DMS153 treated with DMSO at 0.1 percent for 48 hours (cell line): Measurements from ENCODE around the gene PRKAR2B.
A peak's percentile ranks its signal among the peaks of the same experiment; 100 is the strongest.
"Not testable (repeated sequence)": the region's sequence is repeated elsewhere in the genome, so short reads cannot be mapped to it uniquely, and the experiment has no call there.

ENCODE experiments used
- DNase-seq: peaks from one replicate; lab custom pipeline; 2025; ENCODE audit not compliant: unreplicated experiment; lab: John Stamatoyannopoulos, UW

The PRKAR2B gene

DNA sequence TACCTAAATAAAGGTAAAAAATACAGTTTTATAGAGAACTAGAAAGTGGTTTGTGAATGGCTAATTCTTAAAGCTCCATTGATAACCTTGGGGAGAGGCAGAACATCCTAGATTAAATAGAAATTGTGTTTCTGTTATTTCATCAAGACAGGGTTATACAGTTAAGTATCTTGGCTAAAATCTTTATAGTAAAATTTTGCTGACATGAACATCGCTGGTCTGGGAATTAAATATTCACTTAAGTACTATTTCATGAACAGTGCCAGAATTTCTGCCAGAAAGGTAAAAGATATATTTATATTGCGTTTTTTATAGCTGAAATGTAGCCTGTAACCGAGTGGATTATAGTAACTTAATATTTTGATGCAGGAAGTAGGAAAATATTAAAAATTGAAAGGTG, 70.6 kb downstream of the PRKAR2B start:
- DNase-seq, result no peak

DNA sequence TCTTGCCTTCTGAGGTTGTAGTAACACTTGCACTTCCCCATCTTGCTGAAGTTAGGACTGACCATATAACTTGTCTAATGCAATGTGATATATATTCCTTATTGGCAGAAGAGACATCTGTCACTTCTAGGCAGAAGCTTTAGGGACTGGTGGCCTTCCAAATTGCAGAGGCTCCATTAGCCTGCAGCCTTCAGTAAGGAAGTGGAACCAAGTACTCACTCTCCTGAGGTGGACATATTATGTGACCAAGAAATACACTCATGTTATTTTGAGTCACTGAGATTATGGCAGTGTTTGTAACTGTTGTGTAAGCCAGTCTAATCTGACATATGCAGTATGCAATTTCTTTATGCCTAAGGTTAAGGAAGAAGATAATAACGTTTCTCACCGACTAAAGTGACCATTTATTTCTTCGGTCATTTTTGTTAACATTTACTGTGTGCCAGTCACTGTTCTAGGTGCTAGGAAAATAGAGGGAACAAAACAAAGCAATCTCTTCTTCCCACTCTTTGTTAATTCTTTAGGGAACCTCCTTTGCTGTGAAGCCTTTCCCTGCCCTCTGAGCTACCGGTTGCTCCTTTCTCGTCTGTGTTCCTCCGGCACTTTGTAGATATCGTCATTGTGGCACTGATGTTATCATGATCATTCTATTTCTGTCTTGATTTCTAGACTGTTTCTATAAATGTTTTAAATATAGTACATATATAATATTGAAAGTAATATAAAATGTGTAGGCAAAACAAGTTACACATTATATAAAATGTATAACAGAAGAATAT, 71.4 kb downstream of the PRKAR2B start:
- DNase-seq, result no peak

DNA sequence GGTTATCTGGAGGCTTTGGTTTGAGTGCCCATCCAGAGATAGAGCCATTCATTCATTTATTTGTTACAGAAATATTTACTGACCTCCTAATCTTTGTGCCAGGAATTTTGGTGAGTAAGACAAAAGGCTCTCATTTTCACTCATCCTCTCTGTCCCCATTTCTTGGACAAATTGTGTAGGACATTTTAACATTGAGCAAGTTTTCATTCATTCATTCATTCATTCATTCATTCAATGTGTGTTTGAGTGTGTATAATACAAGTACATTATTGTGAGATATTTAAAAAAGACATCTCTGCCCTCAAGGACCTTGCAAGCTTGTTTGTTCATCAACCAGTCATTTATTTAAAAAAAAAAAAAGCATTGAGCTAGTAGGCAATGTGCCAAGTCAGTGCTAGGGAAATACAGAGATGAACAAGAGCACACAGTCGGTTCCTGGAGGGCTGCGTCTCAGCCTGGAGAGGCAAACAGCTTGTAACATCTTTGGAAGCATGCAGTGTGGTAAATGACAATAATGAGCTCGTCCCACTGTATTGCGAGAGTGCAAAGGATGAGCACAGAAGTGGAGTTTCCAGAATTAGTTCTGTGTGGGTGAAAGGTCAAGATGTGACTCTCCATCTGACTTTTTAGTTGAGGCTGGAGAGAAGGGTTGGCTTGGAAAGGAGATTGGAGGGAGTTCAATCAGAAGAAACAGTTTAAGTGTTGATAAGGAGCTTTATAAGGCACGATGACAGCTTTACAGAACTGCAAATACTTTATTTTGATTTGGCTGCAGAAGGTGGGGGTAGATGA, 73.8 kb downstream of the PRKAR2B start:
- DNase-seq, result no peak

DNA sequence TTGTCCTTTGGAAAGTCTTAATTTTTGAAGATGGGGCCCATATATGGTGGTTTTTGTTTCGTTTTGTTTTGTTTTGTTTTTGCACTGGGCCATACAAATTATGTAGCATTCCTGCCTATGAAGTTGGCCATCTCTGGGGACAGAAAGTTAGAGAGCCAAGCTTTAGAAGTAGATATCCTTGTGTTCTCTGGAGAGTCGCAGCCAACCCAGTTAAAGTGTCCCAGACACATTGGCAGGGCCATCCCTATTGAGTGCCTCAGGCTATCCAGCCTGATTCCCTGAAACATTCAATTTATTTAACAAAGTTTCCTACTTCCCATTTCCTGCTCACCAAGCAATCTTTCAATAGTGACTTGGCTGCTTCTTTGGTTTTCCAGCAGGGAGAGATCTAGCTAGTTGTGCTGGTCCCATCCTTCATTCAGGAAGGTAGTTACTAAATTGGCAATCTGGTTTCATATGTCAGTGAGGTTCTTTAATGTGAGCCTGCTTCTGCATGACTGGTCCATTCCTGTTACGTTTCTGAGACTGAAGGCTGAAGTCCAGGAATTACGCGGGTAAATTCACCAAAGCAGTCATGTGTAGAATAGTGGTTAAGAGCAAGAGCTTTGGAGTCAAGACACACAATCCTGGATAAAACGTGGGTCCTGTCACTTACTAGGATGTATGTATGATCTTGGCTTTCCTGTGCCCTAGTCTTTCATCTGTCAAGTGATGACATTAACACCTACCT, 75.0 kb downstream of the PRKAR2B start:
- DNase-seq, result no peak

DNA sequence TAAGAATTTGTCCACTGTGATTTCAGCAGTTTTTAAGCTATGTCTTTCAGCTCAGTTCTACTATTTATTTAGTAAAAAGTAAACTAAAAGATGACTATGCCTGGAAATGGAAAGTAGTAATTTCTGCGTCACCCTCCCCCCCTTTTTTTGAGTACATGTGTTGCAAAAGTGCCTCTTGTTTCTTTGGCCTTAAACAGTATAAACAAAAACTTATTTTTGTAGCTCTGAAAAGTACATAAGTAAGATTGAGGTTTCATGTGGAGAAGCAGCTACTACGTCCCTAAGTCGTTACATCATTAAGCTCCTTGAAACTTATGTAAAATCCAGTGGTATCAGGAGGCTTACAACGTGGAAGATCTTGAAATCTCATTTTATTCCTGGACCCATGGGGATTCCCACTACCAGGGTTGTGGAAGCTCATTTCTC, 78.0 kb downstream of the PRKAR2B start:
- DNase-seq, result no peak

DNA sequence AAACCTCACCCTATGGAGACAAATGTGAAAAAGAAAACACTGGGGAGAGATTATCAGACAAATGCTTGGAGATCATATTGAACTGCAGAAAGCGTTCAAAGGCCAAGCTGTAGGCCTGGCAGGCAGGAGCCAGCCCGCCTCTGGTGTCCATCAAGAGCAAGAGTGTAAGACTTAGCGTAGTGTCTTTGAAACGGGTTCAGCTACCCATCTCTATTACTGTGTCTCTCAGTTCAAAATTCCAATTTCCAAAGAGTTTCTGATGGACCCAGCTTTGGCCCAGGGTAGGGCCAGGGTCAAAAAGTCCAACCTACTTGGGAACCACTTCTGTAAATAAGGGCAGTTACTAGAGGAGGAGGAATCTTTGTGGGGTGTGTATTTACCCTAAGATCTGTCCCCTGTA, 78.9 kb downstream of the PRKAR2B start:
- no peak for DNase-seq

DNA sequence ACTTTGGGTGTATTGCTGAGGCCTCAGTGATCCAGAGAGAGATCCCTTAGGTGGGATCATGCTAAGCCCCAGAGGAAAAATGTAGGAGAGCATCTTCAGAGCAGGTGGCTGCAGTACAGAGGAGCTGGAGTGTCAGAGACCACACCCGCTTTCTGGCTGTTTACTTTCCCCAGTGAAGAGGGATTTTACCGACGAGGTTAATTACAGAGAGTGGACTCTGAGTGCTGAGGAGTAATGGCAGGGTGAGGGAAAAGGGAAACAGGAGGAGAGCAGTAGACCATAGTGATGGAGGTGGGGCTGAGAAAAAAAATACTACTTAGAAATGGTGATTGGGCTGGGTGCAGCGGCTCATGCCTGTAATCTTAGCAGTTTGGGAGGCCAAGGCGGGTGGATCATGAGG, 81.0 kb downstream of the PRKAR2B start:
- peak; percentile 84 for DNase-seq

DNA sequence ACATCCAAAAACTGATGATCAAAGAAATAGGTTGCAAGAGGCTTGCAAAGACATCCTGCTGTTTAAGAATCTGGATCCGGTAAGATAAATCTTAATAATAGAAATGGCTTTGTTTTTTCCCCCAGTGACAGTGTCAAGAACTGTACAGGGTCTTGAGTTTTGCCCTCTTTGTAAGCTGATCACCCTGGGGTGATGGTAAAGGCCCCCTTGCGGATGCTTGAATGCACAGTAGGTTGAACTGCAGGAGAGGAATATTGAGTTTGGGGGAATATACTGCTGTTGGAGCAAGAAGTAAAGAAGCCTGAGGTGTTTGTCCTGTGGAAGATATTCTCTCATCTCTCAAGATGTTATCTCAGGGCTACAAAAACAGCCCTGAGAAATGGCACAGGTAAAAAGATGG, 83.7 kb downstream of the PRKAR2B start:
- no peak for DNase-seq

DNA sequence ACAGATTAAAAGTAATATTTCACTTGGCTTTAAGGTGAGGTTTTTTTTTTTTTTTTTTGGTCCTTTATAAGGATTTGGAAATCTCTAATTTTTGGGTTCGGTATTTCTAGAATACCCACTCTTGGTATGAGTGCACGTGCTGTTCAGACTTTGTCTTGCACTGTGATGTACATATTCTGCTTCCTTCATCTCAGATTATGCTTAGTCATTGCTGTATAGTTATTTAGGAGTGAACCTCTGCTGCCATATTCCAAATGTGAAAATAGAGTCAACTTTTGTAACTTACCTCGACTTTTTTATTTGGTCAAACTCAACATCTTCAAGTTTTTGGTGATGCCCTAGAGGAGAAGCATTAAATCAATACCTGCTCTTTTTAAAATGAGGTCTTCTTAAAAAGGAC, 84.2 kb downstream of the PRKAR2B start:
- no peak for DNase-seq

DNA sequence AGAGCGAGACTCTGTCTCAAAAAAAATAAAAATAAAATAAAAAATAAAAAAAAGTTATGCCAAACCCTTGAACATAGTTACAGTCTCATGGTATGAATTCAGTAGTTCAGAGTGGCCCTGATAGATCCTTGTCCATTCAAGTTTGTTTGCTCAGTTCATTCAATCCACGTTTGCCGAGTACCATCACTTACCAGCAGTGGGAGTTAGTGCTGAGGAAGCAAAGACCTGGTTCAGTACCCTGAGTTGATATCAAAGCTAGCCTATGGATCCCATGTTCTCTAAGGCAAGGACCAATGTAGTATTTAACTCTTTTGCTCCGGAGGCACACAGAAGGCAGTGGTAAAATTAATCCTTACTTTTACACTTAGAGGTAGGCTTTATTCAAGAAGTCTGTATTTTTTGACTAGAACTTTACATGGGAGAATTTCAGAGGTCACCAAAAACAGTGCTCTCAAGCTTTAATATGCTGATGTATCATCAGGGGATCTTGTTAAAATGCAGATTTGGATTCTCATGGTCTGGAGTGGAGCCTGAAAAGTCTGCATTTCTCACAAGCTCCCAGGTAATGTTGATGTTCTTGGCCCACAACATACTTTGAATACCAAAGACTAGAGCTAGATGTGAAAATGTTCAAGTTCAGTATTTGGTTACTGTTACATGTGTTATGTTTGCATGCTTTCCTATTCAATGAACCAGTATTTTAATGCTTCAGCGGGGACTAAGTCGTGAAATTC, 86.1 kb downstream of the PRKAR2B start:
- DNase-seq, result no peak

DNA sequence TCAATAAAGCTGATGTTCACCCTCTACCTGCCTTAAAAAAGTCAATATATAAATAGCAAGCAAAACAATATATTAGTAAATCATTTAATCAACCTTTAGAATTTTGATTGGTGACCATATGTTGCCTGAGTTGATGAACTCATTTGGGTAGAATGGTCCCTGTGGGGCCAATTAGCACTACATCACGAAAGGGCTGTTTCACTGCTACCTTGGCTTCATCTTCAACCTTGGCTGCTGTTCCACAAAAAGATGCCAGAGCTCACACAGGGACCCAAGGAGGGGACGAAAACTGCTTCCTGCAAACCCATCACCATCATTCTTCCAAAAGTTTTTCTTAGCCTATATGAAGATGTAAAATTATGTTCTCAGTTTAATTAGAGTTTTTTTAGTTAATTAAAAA, 88.9 kb downstream of the PRKAR2B start:
- DNase-seq, result no peak

DNA sequence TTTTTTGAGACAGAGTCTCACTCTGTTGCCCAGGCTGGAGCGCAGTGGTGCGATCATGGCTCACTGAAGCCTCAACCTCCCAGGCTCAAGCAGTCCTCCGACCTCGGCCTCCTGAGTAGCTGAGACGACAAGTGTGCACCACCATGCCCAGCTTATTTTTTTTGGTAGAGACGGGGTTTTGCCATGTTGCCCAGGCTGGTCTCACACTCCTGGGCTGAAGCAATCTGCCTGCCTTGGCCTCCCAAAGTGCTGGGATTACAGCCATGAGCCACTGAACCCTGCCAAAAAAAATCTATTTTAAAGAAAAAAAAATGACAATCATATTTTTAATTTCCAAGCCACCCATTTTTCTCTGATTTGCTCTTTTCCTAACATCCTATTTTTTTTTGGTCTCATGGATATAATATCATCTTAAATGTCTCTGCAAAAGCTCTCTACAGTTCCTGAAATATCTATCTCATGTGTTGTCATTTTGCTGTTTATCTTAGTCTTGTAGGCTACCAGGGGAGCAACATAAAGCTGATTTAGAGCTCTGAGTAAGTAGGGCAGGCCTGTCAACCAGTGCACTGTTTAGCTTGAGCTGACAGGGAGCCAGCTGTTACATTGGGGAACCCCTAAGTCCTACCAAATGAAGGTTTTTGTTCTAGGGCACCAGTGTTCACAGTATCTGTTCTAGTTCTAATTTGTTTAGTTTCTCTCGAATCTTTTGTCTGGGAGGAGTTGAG, 94.4 kb downstream of the PRKAR2B start:
- no peak for DNase-seq

DNA sequence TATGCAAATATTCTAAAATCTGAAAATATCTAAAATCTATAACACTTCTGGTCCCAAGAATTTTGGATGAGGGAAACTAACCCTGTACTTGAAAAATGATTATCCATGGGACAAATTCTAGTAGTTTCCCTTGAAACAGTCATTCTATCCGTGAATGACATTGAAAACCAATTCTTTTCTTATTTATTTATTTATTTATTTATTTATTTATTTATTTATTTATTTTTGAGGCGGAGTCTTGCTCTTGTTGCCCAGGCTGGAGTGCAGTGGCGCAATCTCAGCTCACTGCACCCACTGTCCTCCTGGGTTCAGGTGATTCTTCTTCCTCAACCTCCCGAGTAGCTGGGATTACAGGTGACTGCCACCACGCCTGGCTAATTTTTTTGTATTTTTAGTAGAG, 99.4 kb downstream of the PRKAR2B start:
- not testable (repeated sequence) for DNase-seq

DNA sequence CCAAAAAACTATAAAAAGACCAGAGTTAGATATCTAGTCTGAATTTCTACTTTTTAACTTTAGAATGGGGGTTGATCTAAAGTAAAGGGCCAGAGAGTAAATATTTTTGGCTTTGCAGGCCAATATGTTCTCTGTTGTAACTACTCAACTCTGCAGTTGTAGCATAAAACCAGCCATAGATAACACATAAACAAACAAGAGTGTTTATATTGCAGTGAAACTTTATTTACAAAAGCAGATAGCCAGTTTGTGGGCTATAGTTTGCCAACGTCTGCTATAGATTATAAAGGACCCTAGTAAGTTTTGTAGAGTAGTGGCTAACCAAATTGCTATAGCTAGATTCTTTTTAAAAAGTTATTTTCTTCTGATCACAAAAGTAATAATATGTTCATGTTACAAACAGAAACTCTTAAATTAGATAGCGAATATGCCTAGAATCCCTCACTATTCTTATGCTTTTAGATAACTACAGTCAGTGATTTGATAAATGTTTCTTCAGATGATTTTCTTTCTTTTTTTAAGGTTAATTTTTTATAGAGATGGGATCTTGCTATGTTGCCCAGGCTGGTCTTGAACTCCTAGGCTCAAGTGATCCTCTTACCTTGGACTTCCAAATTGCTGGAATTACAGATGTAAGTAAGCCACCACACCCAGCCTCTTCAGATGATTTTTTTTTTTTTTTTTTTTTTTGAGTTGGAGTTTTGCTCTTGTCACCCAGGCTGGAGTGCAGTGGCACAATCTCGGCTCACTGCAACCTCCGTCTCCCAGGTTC, 100.7 kb downstream of the PRKAR2B start:
- no peak for DNase-seq

DNA sequence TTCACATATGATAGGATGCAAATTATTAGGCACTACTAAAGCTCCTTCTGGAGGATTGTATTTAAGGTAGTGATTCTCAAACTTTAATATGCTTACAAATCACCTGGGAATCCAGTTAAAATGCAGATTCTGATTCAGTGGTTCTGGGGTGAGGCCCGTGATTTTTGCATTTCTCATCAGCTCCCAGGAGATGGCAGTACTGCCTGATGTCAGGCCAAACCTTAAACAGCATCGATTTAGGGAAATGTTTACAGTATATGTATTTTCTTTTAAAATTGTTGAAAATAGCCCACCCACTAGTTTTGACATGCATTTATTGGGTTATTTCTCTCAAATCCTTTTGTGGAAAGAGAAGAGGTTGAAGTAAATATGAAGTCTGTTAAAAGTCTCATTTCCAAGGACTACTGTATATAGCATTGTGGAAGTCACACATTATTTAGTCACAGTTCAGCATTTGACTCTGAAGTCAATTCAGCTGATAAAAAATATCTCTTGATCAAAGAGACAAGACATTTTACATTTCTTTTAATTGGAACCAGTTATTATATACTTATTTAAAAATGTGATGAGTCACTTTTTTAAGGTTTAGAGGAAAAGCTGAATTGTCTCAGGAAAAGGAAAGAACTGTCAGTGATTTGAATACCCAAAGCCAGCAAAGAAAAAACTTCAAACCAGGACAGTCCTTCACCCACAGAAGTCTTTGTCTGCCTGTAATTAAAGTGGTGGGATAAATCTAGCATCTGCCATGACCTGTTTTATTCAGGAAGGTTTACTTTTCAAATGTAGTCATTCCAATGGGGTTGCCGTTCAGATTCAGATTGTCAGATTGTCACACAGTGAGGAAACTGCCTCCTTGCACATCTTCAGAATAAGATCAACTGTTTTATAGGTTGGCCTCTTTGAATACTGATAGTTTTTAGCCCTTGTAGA, 103.2 kb downstream of the PRKAR2B start:
- DNase-seq, result no peak

DNA sequence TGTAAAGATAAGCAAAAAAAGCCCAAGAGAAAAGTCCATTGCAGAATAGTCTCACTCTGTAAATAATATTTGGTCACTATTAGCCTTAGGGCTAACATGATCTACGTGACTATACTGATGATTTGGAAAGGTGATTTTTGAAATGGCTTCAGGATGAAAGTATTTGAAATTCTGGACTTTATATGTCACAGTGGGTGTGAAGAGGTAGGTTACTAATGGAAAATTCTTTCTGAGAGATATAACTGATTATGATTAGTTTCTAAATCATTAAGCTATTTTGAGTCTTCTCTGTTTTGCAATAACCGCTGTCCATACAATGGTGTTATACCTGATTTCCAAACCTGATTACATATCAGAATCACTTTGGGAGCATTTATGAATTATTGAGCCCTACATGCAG, 104.2 kb downstream of the PRKAR2B start:
- DNase-seq, result no peak

DNA sequence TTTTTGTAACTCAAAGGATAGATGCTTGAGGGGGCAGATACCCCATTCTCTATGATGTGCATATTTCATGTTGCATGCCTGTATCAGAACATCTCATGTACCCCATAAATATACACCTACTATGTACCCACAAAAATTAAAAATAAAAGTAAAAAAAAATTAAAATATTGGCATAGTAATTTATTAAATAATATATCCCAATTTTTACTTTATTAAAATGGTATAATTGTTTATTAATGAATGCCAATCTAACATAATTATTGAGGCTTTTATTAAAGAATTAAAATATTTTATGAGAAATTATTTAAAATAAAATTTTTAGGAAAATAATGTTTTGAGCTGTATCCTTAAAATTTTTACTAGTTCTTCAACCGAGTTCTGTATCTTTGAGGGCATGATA, 105.4 kb downstream of the PRKAR2B start:
- no peak for DNase-seq

DNA sequence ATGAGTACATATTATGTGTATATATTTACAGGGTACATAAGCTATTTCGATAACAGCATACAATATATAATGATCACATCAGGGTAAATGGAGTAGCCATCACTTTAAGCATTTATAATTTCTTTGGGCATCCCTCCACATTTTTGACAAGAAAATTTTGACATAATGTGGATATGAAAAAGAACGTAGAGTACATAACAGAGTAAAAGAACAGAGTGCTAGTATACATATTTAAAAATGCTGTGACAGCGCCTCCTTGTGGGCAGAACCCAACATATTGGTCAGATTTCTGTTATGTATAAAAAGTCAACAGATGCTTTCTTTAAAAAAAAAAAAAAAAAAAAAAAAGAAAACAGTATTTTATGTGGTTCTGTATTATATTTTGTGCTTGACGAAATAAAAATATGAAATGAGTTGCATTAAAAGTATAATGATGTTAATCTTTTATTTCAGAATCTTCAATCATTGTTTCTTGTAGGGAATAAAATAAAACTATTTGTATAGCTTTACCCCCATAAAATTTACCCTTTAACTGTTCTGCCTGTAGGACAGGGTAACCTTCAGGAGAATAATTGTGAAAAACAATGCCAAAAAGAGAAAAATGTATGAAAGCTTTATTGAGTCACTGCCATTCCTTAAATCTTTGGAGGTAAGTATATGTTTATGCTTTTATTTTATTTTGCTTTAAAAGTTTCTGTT, 106.0 kb downstream of the PRKAR2B start:
- DNase-seq, result peak; percentile 52
